Panc1 (cell line): ENCODE measurements around the gene PER2.

Source experiments
- CTCF ChIP-seq: fragments of 450-650 bp; IDR thresholded peaks from 2 replicates; pipeline ENCODE4 v1.5.1; 2017; ENCODE audit warnings: mild to moderate bottlenecking
- POLR2AphosphoS5 ChIP-seq: IDR thresholded peaks from 2 replicates; pipeline ENCODE4 v1.6.1; 2012; ENCODE audit warnings: mild to moderate bottlenecking, low read depth, low read length, moderate library complexity
- SIN3A ChIP-seq: IDR thresholded peaks from 2 replicates; pipeline ENCODE4 v1.6.1; 2012; ENCODE audit warnings: low read depth, mild to moderate bottlenecking, low read length, moderate library complexity, borderline replicate concordance; ENCODE audit not compliant: insufficient read depth
- TCF7L2 ChIP-seq: IDR thresholded peaks from 2 replicates; pipeline ENCODE4 v1.6.1; 2011; ENCODE audit warnings: mild to moderate bottlenecking, low read depth, low read length, inconsistent platforms

GRCh38 chr2:238308177-238308576, 19.8 kb upstream of the PER2 start:
- no peak for TF ChIP-seq POLR2AphosphoS5
- no peak; the same call in 1 of the 2 replicates for TF ChIP-seq CTCF
- TF ChIP-seq SIN3A: no peak
- no peak for TF ChIP-seq TCF7L2
